Measurements from ENCODE around the gene CFAP20.

DNA sequence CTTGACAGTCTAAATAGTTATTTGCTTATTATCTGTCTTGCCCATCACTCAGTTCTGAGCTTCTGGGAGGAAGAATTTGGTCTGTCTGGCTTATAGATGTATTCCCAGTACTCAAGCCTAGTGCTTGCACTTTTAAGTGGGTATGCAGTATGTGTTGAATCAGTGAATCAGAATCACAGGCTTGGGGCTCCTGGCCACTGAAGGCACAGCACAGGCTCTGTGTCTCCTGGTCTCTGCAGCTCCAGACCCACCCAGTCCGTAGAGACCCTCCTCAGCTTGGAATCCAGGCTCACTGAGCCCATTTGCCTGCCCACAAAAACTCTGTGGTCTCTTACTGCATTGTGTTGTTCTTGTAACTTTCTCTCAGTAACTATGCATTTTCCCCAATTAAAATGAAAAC lies 19.3 kb upstream of the CFAP20 start:
- TF ChIP-seq, protein P1, sequence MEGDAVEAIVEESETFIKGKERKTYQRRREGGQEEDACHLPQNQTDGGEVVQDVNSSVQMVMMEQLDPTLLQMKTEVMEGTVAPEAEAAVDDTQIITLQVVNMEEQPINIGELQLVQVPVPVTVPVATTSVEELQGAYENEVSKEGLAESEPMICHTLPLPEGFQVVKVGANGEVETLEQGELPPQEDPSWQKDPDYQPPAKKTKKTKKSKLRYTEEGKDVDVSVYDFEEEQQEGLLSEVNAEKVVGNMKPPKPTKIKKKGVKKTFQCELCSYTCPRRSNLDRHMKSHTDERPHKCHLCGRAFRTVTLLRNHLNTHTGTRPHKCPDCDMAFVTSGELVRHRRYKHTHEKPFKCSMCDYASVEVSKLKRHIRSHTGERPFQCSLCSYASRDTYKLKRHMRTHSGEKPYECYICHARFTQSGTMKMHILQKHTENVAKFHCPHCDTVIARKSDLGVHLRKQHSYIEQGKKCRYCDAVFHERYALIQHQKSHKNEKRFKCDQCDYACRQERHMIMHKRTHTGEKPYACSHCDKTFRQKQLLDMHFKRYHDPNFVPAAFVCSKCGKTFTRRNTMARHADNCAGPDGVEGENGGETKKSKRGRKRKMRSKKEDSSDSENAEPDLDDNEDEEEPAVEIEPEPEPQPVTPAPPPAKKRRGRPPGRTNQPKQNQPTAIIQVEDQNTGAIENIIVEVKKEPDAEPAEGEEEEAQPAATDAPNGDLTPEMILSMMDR (IDR thresholded peaks at IDR 0.05) = no peak
- TF ChIP-seq POLR2AphosphoS5 (IDR thresholded peaks at IDR 0.05) (no peak), POLR2A (IDR thresholded peaks at IDR 0.05) (no peak), EP300 (IDR thresholded peaks at IDR 0.05) (no peak)
